Endothelial cell of umbilical vein (primary cell): Measurements from ENCODE around the gene NEBL. TPM values are rescaled to one million over a fixed set of nuclear protein-coding genes. Genes with fewer than 3 reads are reported as not detected.

Experiments
- BruUV-seq: library from RNA; stranded (reverse); fragments of 400-500 nt; replicated peaks from 2 replicates; lab custom pipeline; 2021; lab: Mats Ljungman, UMichigan
- CTCF ChIA-PET: fragments of 300-600, 350-600 bp; sonication (Branson Sonifier 250); formaldehyde crosslinking; loops from one replicate; lab custom pipeline; 2021; ENCODE audit warnings: antibody characterized with exemption, inconsistent platforms; lab: Charles Lee
- POLR2A ChIA-PET: fragments of 300-600, 350-600 bp; sonication (Branson Sonifier 250); formaldehyde crosslinking; loops from one replicate; lab custom pipeline; 2021; ENCODE audit warnings: antibody characterized with exemption, inconsistent platforms; lab: Charles Lee
- DNase-seq: peaks from one replicate; pipeline ENCODE4 v3.0.0-alpha.2; 2011; ENCODE audit warnings: low read depth, low spot score
- FAIRE-seq: peaks from 2 replicates; lab custom pipeline; 2011; peaks lifted over from hg19 to GRCh38; lab: Jason Lieb, UNC
- H2AFZ ChIP-seq: 2 replicates; pipeline ENCODE4 v1.6.0; 2012; ENCODE audit warnings: low read depth, low read length, control low read depth, inconsistent platforms
- H3K27ac ChIP-seq: 2 replicates; pipeline ENCODE4 v1.5.1; 2011; ENCODE audit warnings: low read depth, mild to moderate bottlenecking, control low read depth, low read length, moderate library complexity; ENCODE audit not compliant: insufficient read depth
- H3K27me3 ChIP-seq, 2 experiments: 2 replicates each; pipeline versions ENCODE4 v1.6.0 to v1.6.1; 2011; ENCODE audit warnings: low read length in 2 of 2, mixed read lengths in 1 of 2; ENCODE audit not compliant: control insufficient read depth in 2 of 2, insufficient read depth in 2 of 2
- H3K36me3 ChIP-seq, 2 experiments: 2 replicates in 1 of 2; 3 replicates in 1 of 2; pipeline ENCODE4 v1.5.1; 2011; ENCODE audit warnings: low read length in 2 of 2, mild to moderate bottlenecking in 1 of 2, moderate library complexity in 1 of 2; ENCODE audit not compliant: control insufficient read depth in 2 of 2, insufficient read depth in 2 of 2; ENCODE audit errors: extremely low read depth in 1 of 2
- H3K4me1 ChIP-seq: 3 replicates; pipeline ENCODE4 v1.5.1; 2011; ENCODE audit warnings: mild to moderate bottlenecking, low read length; ENCODE audit not compliant: control insufficient read depth, insufficient read depth; ENCODE audit errors: extremely low read depth
- H3K4me2 ChIP-seq: 2 replicates; pipeline ENCODE4 v1.6.1; 2011; ENCODE audit warnings: low read length, control low read depth, mixed read lengths; ENCODE audit not compliant: insufficient read depth
- H3K4me3 ChIP-seq, 3 experiments: fragments of 200-600 bp in 1 of 3; sonication (generic), shearing (Covaris generic) in 1 of 3; replicated peaks in 1 of 3; 2 replicates each; pipeline ENCODE4 v1.5.1; 2011 to 2016; ENCODE audit warnings: control low read depth in 3 of 3, low read length in 3 of 3, mild to moderate bottlenecking in 2 of 3, inconsistent platforms in 1 of 3, low read depth in 1 of 3, moderate library complexity in 1 of 3; ENCODE audit not compliant: insufficient read depth in 1 of 3
- H3K79me2 ChIP-seq: 2 replicates; pipeline ENCODE4 v1.6.0; 2012; ENCODE audit warnings: low read length, inconsistent platforms; ENCODE audit not compliant: control insufficient read depth, insufficient read depth
- H3K9ac ChIP-seq: replicated peaks from 2 replicates; pipeline ENCODE3; 2011; ENCODE audit warnings: low read length, control low read depth; ENCODE audit not compliant: insufficient read depth; ENCODE audit errors: extremely low read depth
- H3K9me1 ChIP-seq: replicated peaks from 3 replicates; pipeline ENCODE4 v1.6.0; 2011; ENCODE audit warnings: mild to moderate bottlenecking, low read length; ENCODE audit not compliant: control insufficient read depth, insufficient read depth; ENCODE audit errors: extremely low read depth
- H3K9me3 ChIP-seq: replicated peaks from 2 replicates; pipeline ENCODE4 v1.5.1; 2012; ENCODE audit warnings: low read length, inconsistent platforms; ENCODE audit not compliant: control insufficient read depth, insufficient read depth
- H4K20me1 ChIP-seq: replicated peaks from 2 replicates; pipeline ENCODE3; 2011; ENCODE audit warnings: mild to moderate bottlenecking, low read length; ENCODE audit not compliant: control insufficient read depth, insufficient read depth; ENCODE audit errors: extremely low read depth
- CTCF ChIP-seq, 2 donors: IDR thresholded peaks; 1 replicate in 1 of 2; 2 replicates in 1 of 2; pipeline ENCODE4 v1.5.1; 2011; ENCODE audit warnings: low read length in 2 of 2, mild to moderate bottlenecking in 2 of 2, moderate library complexity in 2 of 2, control low read depth in 1 of 2, inconsistent platforms in 1 of 2, low read depth in 1 of 2; ENCODE audit not compliant: insufficient read depth in 1 of 2; ENCODE audit errors: extremely low read depth in 1 of 2
- EZH2 ChIP-seq: IDR thresholded peaks from 2 replicates; pipeline ENCODE4 v1.6.1; 2012; ENCODE audit warnings: borderline replicate concordance, low read depth, mild to moderate bottlenecking, moderate library complexity, low read length, inconsistent platforms; ENCODE audit not compliant: severe bottlenecking
- FOS ChIP-seq: IDR thresholded peaks from 2 replicates; pipeline ENCODE4 v1.6.1; 2011; ENCODE audit warnings: mild to moderate bottlenecking, low read length, moderate library complexity, borderline replicate concordance; ENCODE audit not compliant: insufficient read depth
- GATA2 ChIP-seq: IDR thresholded peaks from 2 replicates; pipeline ENCODE4 v1.7.0; 2011; ENCODE audit warnings: low read depth, mild to moderate bottlenecking, moderate library complexity, mixed read lengths, low read length; ENCODE audit not compliant: insufficient read length, insufficient read depth
- JUN ChIP-seq: IDR thresholded peaks from 2 replicates; pipeline ENCODE4 v1.6.1; 2011; ENCODE audit warnings: borderline replicate concordance, low read depth; ENCODE audit not compliant: insufficient read length, insufficient read depth
- MAX ChIP-seq: IDR thresholded peaks from 2 replicates; pipeline ENCODE4 v1.6.1; 2011; ENCODE audit not compliant: insufficient read depth, insufficient read length
- MYC ChIP-seq: IDR thresholded peaks from one replicate; pipeline ENCODE4 v1.6.1; 2011; ENCODE audit warnings: mild to moderate bottlenecking, low read depth, low read length
- POLR2A ChIP-seq: IDR thresholded peaks from 2 replicates; pipeline ENCODE4 v1.6.1; 2012; ENCODE audit warnings: low read depth, mild to moderate bottlenecking, control low read depth, low read length
- POLR2AphosphoS5 ChIP-seq: IDR thresholded peaks from 2 replicates; pipeline ENCODE4 v1.6.1; 2012; ENCODE audit warnings: low read depth, mild to moderate bottlenecking, control low read depth, low read length, moderate library complexity; ENCODE audit not compliant: insufficient read depth
- dilution Hi-C: fragments of 300-500 bp; cut with MboI; formaldehyde crosslinking; loops from one replicate; pipeline ENCODE4 v1.15.0; 2019; ENCODE audit warnings: low sequenced_read_pairs; ENCODE audit not compliant: extremely low pct_ligation_motif_present
- intact Hi-C: fragments of 100-400 bp; cut with micrococcal nuclease; formaldehyde crosslinking; loops from one replicate; pipeline ENCODE4 v1.10.0; 2022
- polyA plus RNA-seq, 4 experiments: library from polyadenylated mRNA; depleted of rRNA in 3 of 4; stranded (reverse) in 3 of 4; unstranded in 1 of 4; fragments of >200 nt; gene quantifications; 2 replicates each; pipeline versions ENCODE4 v1.2.1 to v1.2.3, GENCODE V29; 2011 to 2012; ENCODE audit warnings: missing spikeins in 1 of 4
- total RNA-seq: library from RNA; stranded (reverse); gene quantifications from 2 replicates; pipeline ENCODE4 v1.2.3, GENCODE V29; 2021

NEBL gene
- total and polyA plus RNA-seq, 2 donors (not counting 3 experiments of a cell fraction or from before 2014, with no cell fraction given) = 0.17 to 0.66 TPM

DNA sequence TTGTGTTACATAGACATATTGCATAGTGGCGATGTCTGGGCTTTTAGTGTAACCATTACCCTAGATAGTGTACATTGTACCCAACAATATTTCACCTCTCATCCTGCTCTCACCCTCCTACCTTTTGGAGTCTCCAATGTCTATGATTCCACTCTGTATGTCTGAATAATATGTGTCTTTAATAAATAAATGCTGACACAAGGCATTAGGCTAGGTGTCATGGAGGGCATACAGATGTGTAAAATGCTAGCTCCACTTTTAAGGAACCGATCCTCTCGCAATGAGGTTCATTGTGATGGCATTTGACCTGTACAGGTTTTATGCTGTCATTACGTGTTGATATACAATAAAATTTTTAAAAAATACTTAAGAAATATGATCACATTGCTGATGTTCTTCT, 74.3 kb downstream of the NEBL start:
- intact Hi-C loops (no loop called here), dilution Hi-C loops (no loop called here)
- no peak for FAIRE-seq
- H3K4me2 ChIP-seq = no peak overlapping the region
- no peaks in the 10 kb centered on the region for H3K9me1 ChIP-seq
- H3K9ac ChIP-seq = no peak overlapping the region
- H3K27me3 ChIP-seq = no peaks in the 10 kb centered on the region
- BruUV-seq = no TSS peak
- TF ChIP-seq EZH2 (no peak), MAX (no peak), GATA2 (no peak), POLR2AphosphoS5 (no peak), FOS (no peak), MYC (no peak), CTCF (IDR thresholded peaks at IDR 0.05; ENCODE audit: extremely low read depth in 1 of 2, insufficient read depth in 1 of 2, low read depth in 1 of 2, low read length in 2 of 2) (no peak), JUN (no peak), POLR2A (no peak)
- no peaks in the 10 kb centered on the region for H3K9me3 ChIP-seq
- no peak overlapping the region for H2AFZ ChIP-seq
- CTCF ChIA-PET = no interaction called here
- no peak overlapping the region for H3K27ac ChIP-seq
- H3K79me2 ChIP-seq = no peaks in the 10 kb centered on the region
- H4K20me1 ChIP-seq = no peaks in the 10 kb centered on the region
- POLR2A ChIA-PET = no interaction called here
- DNase-seq = no peak
- H3K4me1 ChIP-seq = no peaks in the 10 kb centered on the region
- no peaks in the 10 kb centered on the region for H3K36me3 ChIP-seq
- H3K4me3 ChIP-seq = no peak overlapping the region
